Measurements from ENCODE around the gene CEP170B. TPM values are rescaled to one million over a fixed set of nuclear protein-coding genes. Genes with fewer than 3 reads are reported as not detected.
A peak's percentile ranks its signal among the peaks of the same experiment; 100 is the strongest.
"Not testable (repeated sequence)": the region's sequence is repeated elsewhere in the genome, so short reads cannot be mapped to it uniquely, and the experiment has no call there.

Gene CEP170B
- total RNA-seq, 2 experiments from 2014 or later: 3.9 to 4.0 TPM

GRCh38 chr14:104884381-104884780 lies 19.3 kb downstream of the CEP170B start:
- intact Hi-C loops (cut with DNase I, micrococcal nuclease); H3K4me3 Mint-ChIP-seq; ATAC-seq; H3K27me3 Mint-ChIP-seq; POLR2A ChIA-PET; H3K4me1 Mint-ChIP-seq; H3K36me3 Mint-ChIP-seq (ENCODE audit: low read depth); CTCF ChIA-PET; H3K27ac Mint-ChIP-seq; H3K9me3 Mint-ChIP-seq (ENCODE audit: low read depth): not testable (repeated sequence)
- peak; percentile 4 for DNase-seq

- no peak overlapping the region for H3K4me3 Mint-ChIP-seq
- no peaks in the 10 kb centered on the region for H3K36me3 Mint-ChIP-seq (ENCODE audit: low read depth)
- no peaks in the 10 kb centered on the region for H3K4me1 Mint-ChIP-seq
- intact Hi-C loops (cut with DNase I, micrococcal nuclease): no loop called here
- H3K27ac Mint-ChIP-seq: no peak overlapping the region
- POLR2A ChIA-PET: no interaction called here
- no peaks in the 10 kb centered on the region for H3K27me3 Mint-ChIP-seq
- no peaks in the 10 kb centered on the region for H3K9me3 Mint-ChIP-seq (ENCODE audit: low read depth)
- DNase-seq (peak; percentile 4), ATAC-seq (no peak)
- CTCF ChIA-PET: no interaction called here
Observed at GRCh38 chr14:104885031-104885972, 20.2 kb downstream of the CEP170B start.

- H3K36me3 Mint-ChIP-seq (ENCODE audit: low read depth): no peaks in the 10 kb centered on the region
- DNase-seq (peak; percentile 2), ATAC-seq (no peak)
- CTCF ChIA-PET: interaction anchor here (0.6 kb wide), 1 partner anchor 985 kb away, joined by 3 read pairs; no protein-coding TSS in a partner anchor
- H3K27ac Mint-ChIP-seq: no peak overlapping the region
- intact Hi-C loops (cut with DNase I, micrococcal nuclease): no loop called here
- no peaks in the 10 kb centered on the region for H3K27me3 Mint-ChIP-seq
- no peak overlapping the region for H3K4me3 Mint-ChIP-seq
- POLR2A ChIA-PET: no interaction called here
- H3K4me1 Mint-ChIP-seq: no peaks in the 10 kb centered on the region
- H3K9me3 Mint-ChIP-seq (ENCODE audit: low read depth): no peaks in the 10 kb centered on the region
Observed at GRCh38 chr14:104885973-104886689, 21.1 kb downstream of the CEP170B start.

- Mint-ChIP-seq H3K27ac (no peak overlapping the region), H3K27me3 (no peaks in the 10 kb centered on the region), H3K4me1 (no peaks in the 10 kb centered on the region), H3K4me3 (no peak overlapping the region), H3K9me3 (ENCODE audit: low read depth) (no peaks in the 10 kb centered on the region), H3K36me3 (ENCODE audit: low read depth) (no peaks in the 10 kb centered on the region)
- CTCF ChIA-PET: no interaction called here
- DNase-seq (peak; percentile 3), ATAC-seq (no peak)
- intact Hi-C loops (cut with DNase I, micrococcal nuclease): no loop called here
- POLR2A ChIA-PET: interaction anchor here (0.6 kb wide), 1 partner anchor 115 kb away, joined by 4 read pairs; no protein-coding TSS in a partner anchor
Observed at GRCh38 chr14:104886690-104887622, 21.9 kb downstream of the CEP170B start.

- intact Hi-C loops (cut with DNase I, micrococcal nuclease): no loop called here
- H3K27me3 Mint-ChIP-seq: no peaks in the 10 kb centered on the region
- no peaks in the 10 kb centered on the region for H3K4me1 Mint-ChIP-seq
- ChIA-PET POLR2A (interaction anchor here (0.6 kb wide), 1 partner anchor 114 kb away, joined by 4 read pairs; no protein-coding TSS in a partner anchor), CTCF (no interaction called here)
- no peak overlapping the region for H3K27ac Mint-ChIP-seq
- DNase-seq (peak; percentile 4), ATAC-seq (no peak)
- no peaks in the 10 kb centered on the region for H3K9me3 Mint-ChIP-seq (ENCODE audit: low read depth)
- H3K4me3 Mint-ChIP-seq: no peak overlapping the region
- H3K36me3 Mint-ChIP-seq (ENCODE audit: low read depth): no peaks in the 10 kb centered on the region
Observed at GRCh38 chr14:104887623-104888488, 22.8 kb downstream of the CEP170B start.

GRCh38 chr14:104888489-104889374 lies 23.7 kb downstream of the CEP170B start:
- ATAC-seq (no peak), DNase-seq (peak; percentile 4)
- H3K4me3 Mint-ChIP-seq: no peak overlapping the region
- intact Hi-C loops (cut with DNase I, micrococcal nuclease): no loop called here
- CTCF ChIA-PET: no interaction called here
- POLR2A ChIA-PET: no interaction called here
- no peaks in the 10 kb centered on the region for H3K36me3 Mint-ChIP-seq (ENCODE audit: low read depth)
- H3K4me1 Mint-ChIP-seq: no peaks in the 10 kb centered on the region
- no peak overlapping the region for H3K27ac Mint-ChIP-seq
- no peaks in the 10 kb centered on the region for H3K27me3 Mint-ChIP-seq
- no peaks in the 10 kb centered on the region for H3K9me3 Mint-ChIP-seq (ENCODE audit: low read depth)

- DNase-seq (peak; percentile 3), ATAC-seq (no peak)
- Mint-ChIP-seq H3K27me3 (no peaks in the 10 kb centered on the region), H3K9me3 (ENCODE audit: low read depth) (no peaks in the 10 kb centered on the region), H3K36me3 (ENCODE audit: low read depth) (no peaks in the 10 kb centered on the region), H3K4me3 (no peak overlapping the region), H3K4me1 (no peaks in the 10 kb centered on the region), H3K27ac (no peak overlapping the region)
- CTCF ChIA-PET: no interaction called here
- intact Hi-C loops (cut with DNase I, micrococcal nuclease): no loop called here
- POLR2A ChIA-PET: no interaction called here
Observed at GRCh38 chr14:104889375-104889757, 24.3 kb downstream of the CEP170B start.

- intact Hi-C loops (cut with DNase I, micrococcal nuclease); H3K36me3 Mint-ChIP-seq (ENCODE audit: low read depth); CTCF ChIA-PET; H3K27ac Mint-ChIP-seq; ATAC-seq; H3K9me3 Mint-ChIP-seq (ENCODE audit: low read depth); H3K4me1 Mint-ChIP-seq; DNase-seq; POLR2A ChIA-PET; H3K27me3 Mint-ChIP-seq; H3K4me3 Mint-ChIP-seq: not testable (repeated sequence)
Observed at GRCh38 chr14:104890292-104890691, 25.2 kb downstream of the CEP170B start.

GRCh38 chr14:104891121-104891551 lies 26.1 kb downstream of the CEP170B start:
- Mint-ChIP-seq H3K27ac (no peak overlapping the region), H3K9me3 (ENCODE audit: low read depth) (no peaks in the 10 kb centered on the region), H3K27me3 (no peaks in the 10 kb centered on the region), H3K36me3 (ENCODE audit: low read depth) (no peaks in the 10 kb centered on the region), H3K4me1 (no peaks in the 10 kb centered on the region), H3K4me3 (no peak overlapping the region)
- CTCF ChIA-PET: no interaction called here
- POLR2A ChIA-PET: no interaction called here
- intact Hi-C loops (cut with DNase I, micrococcal nuclease): no loop called here
- ATAC-seq: no peak
- DNase-seq: peak; percentile 5
